Measurements from ENCODE around the gene VAMP2.

VAMP2 gene

DNA sequence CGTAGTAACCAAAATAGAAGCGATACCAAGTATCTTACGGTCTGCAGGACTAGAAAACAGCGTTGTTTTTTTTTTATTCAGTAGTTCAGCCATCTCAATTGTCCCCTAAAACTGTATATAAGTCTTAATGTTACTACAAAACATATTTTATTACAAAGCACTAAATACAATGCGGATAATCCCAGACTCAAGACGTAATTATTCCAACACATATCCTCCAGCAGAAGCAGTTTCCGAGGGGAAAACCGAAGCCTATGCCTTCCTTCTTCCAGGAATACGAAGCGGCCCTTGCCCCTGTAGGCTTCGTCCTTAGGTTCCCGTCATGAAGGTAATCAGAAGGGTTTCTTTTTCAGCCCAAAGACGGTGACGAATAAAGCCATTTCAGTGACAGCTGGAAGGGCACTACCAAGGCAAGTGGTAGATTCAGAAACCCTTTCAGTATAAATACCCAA lies 11.1 kb upstream of the VAMP2 start:
- ChIA-PET CTCF (interaction anchor here (0.7 to 1.9 kb wide), 7 partner anchors 9 to 127 kb away, joined by 3 to 10 read pairs (median 6); partner anchors contain the start of gene ALOXE3), POLR2A (interaction anchor here (0.7 to 3.4 kb wide), 27 partner anchors 10 to 148 kb away, joined by 3 to 68 read pairs (median 7); partner anchors contain the start of genes AURKB, BORCS6, CTC1 and HES7)
- Histone ChIP-seq H3K36me3 (ENCODE audit: control insufficient read depth in 2 of 2, insufficient read depth in 1 of 2, low read length in 2 of 2) (no peaks in the 10 kb centered on the region), H3K9me3 (ENCODE audit: control insufficient read depth, insufficient read depth, low read depth, low read length) (no peaks in the 10 kb centered on the region), H3K4me1 (ENCODE audit: control insufficient read depth, insufficient read depth, low read length) (peaks cover 10% of the 10 kb centered on the region), H3K4me3 (ENCODE audit: low read depth, low read length) (peak overlapping the region; percentile 53), H3K27ac (ENCODE audit: extremely low read depth, low read depth, low read length) (peak overlapping the region; percentile 89)
- TF ChIP-seq ZNF214 (tag by site-specific recombination; IDR thresholded peaks at IDR 0.05; ENCODE audit: borderline replicate concordance) = no peak
- TF ChIP-seq ZNF324 (tag by site-specific recombination; IDR thresholded peaks at IDR 0.05) = no peak
- no peak for TF ChIP-seq HOXA7 (CRISPR knock-in tag; IDR thresholded peaks at IDR 0.05; ENCODE audit: borderline replicate concordance)
- TF ChIP-seq ZNF302 (tag by site-specific recombination; IDR thresholded peaks at IDR 0.05; ENCODE audit: low read depth) = no peak
- no peak for TF ChIP-seq ZNF311 (tag by site-specific recombination; IDR thresholded peaks at IDR 0.05; ENCODE audit: borderline replicate concordance)
- TF ChIP-seq, protein P1, sequence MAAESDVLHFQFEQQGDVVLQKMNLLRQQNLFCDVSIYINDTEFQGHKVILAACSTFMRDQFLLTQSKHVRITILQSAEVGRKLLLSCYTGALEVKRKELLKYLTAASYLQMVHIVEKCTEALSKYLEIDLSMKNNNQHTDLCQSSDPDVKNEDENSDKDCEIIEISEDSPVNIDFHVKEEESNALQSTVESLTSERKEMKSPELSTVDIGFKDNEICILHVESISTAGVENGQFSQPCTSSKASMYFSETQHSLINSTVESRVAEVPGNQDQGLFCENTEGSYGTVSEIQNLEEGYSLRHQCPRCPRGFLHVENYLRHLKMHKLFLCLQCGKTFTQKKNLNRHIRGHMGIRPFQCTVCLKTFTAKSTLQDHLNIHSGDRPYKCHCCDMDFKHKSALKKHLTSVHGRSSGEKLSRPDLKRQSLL (tag by site-specific recombination; IDR thresholded peaks at IDR 0.05) = no peak
- TF ChIP-seq HOXD13 (CRISPR knock-in tag; IDR thresholded peaks at IDR 0.05; ENCODE audit: borderline replicate concordance) = no peak
- TF ChIP-seq ZNF658 (tag by site-specific recombination; IDR thresholded peaks at IDR 0.05) = no peak
- no peak for TF ChIP-seq ZNF670 (tag by site-specific recombination; IDR thresholded peaks at IDR 0.05; ENCODE audit: low read depth)
- no peak for TF ChIP-seq FEZF1 (tag by site-specific recombination; IDR thresholded peaks at IDR 0.05)
- TF ChIP-seq, protein P2, sequence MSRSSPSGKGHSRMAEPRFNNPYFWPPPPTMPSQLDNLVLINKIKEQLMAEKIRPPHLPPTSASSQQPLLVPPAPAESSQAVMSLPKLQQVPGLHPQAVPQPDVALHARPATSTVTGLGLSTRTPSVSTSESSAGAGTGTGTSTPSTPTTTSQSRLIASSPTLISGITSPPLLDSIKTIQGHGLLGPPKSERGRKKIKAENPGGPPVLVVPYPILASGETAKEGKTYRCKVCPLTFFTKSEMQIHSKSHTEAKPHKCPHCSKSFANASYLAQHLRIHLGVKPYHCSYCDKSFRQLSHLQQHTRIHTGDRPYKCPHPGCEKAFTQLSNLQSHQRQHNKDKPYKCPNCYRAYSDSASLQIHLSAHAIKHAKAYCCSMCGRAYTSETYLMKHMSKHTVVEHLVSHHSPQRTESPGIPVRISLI (tag by site-specific recombination; IDR thresholded peaks at IDR 0.05) = 0 out of 2 replicates have a peak, but pooled peaks have one; percentile 10
- no peak for TF ChIP-seq ZNF350 (tag by site-specific recombination; IDR thresholded peaks at IDR 0.05)
- no peak for TF ChIP-seq ZNF202 (tag by site-specific recombination; IDR thresholded peaks at IDR 0.05; ENCODE audit: borderline replicate concordance)
- TF ChIP-seq ZNF112 (tag by site-specific recombination; IDR thresholded peaks at IDR 0.05) = no peak
- TF ChIP-seq, protein P3, sequence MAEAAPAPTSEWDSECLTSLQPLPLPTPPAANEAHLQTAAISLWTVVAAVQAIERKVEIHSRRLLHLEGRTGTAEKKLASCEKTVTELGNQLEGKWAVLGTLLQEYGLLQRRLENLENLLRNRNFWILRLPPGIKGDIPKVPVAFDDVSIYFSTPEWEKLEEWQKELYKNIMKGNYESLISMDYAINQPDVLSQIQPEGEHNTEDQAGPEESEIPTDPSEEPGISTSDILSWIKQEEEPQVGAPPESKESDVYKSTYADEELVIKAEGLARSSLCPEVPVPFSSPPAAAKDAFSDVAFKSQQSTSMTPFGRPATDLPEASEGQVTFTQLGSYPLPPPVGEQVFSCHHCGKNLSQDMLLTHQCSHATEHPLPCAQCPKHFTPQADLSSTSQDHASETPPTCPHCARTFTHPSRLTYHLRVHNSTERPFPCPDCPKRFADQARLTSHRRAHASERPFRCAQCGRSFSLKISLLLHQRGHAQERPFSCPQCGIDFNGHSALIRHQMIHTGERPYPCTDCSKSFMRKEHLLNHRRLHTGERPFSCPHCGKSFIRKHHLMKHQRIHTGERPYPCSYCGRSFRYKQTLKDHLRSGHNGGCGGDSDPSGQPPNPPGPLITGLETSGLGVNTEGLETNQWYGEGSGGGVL (tag by site-specific recombination; IDR thresholded peaks at IDR 0.05) = no peak
- no peak for TF ChIP-seq ZNF629 (tag by site-specific recombination; IDR thresholded peaks at IDR 0.05)
- no peak; the same call in 1 of the 2 replicates for TF ChIP-seq ZNF341 (tag by site-specific recombination; IDR thresholded peaks at IDR 0.05; ENCODE audit: low read depth)
- TF ChIP-seq SP2 (tag by site-specific recombination; IDR thresholded peaks at IDR 0.05) = no peak
- TF ChIP-seq ZNF777 (tag by site-specific recombination; IDR thresholded peaks at IDR 0.05; ENCODE audit: borderline replicate concordance) = no peak
- no peak for TF ChIP-seq REPIN1 (tag by site-specific recombination; IDR thresholded peaks at IDR 0.05; ENCODE audit: low read depth)
- TF ChIP-seq ZNF155 (tag by site-specific recombination; IDR thresholded peaks at IDR 0.05) = no peak
- no peak for TF ChIP-seq ZNF221 (tag by site-specific recombination; IDR thresholded peaks at IDR 0.05; ENCODE audit: borderline replicate concordance)
- no peak for TF ChIP-seq ZNF366 (tag by site-specific recombination; conservative IDR thresholded peaks at IDR 0.05)
- TF ChIP-seq, protein P4, sequence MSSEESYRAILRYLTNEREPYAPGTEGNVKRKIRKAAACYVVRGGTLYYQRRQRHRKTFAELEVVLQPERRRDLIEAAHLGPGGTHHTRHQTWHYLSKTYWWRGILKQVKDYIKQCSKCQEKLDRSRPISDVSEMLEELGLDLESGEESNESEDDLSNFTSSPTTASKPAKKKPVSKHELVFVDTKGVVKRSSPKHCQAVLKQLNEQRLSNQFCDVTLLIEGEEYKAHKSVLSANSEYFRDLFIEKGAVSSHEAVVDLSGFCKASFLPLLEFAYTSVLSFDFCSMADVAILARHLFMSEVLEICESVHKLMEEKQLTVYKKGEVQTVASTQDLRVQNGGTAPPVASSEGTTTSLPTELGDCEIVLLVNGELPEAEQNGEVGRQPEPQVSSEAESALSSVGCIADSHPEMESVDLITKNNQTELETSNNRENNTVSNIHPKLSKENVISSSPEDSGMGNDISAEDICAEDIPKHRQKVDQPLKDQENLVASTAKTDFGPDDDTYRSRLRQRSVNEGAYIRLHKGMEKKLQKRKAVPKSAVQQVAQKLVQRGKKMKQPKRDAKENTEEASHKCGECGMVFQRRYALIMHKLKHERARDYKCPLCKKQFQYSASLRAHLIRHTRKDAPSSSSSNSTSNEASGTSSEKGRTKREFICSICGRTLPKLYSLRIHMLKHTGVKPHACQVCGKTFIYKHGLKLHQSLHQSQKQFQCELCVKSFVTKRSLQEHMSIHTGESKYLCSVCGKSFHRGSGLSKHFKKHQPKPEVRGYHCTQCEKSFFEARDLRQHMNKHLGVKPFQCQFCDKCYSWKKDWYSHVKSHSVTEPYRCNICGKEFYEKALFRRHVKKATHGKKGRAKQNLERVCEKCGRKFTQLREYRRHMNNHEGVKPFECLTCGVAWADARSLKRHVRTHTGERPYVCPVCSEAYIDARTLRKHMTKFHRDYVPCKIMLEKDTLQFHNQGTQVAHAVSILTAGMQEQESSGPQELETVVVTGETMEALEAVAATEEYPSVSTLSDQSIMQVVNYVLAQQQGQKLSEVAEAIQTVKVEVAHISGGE (tag by site-specific recombination; conservative IDR thresholded peaks at IDR 0.05; ENCODE audit: low read depth) = peak; percentile 54
- no peak for TF ChIP-seq ZNF239 (tag by site-specific recombination; IDR thresholded peaks at IDR 0.05)
- TF ChIP-seq, protein P5, sequence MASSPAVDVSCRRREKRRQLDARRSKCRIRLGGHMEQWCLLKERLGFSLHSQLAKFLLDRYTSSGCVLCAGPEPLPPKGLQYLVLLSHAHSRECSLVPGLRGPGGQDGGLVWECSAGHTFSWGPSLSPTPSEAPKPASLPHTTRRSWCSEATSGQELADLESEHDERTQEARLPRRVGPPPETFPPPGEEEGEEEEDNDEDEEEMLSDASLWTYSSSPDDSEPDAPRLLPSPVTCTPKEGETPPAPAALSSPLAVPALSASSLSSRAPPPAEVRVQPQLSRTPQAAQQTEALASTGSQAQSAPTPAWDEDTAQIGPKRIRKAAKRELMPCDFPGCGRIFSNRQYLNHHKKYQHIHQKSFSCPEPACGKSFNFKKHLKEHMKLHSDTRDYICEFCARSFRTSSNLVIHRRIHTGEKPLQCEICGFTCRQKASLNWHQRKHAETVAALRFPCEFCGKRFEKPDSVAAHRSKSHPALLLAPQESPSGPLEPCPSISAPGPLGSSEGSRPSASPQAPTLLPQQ (tag by site-specific recombination; IDR thresholded peaks at IDR 0.05) = no peak
- TF ChIP-seq ZNF621 (tag by site-specific recombination; IDR thresholded peaks at IDR 0.05) = no peak
- 0 out of 2 replicates have a peak, but pooled peaks have one; percentile 1 for TF ChIP-seq SP3 (tag by site-specific recombination; IDR thresholded peaks at IDR 0.05)
- no peak for TF ChIP-seq SALL2 (tag by site-specific recombination; IDR thresholded peaks at IDR 0.05; ENCODE audit: borderline replicate concordance)
- no peak for TF ChIP-seq ZNF830 (tag by site-specific recombination; IDR thresholded peaks at IDR 0.05; ENCODE audit: low read depth)
- no peak for TF ChIP-seq ZNF585B (tag by site-specific recombination; IDR thresholded peaks at IDR 0.05)

Measured in HEK293 (cell line).